Tongue (tissue), 2 donors: ENCODE measurements around the gene EIF3K. TPM values are rescaled to one million over a fixed set of nuclear protein-coding genes. Genes with fewer than 3 reads are reported as not detected.

Experiments used
- DNase-seq: peaks from one replicate; pipeline ENCODE4 v3.0.0-alpha.2; 2015
- total RNA-seq: library from RNA; depleted of rRNA; stranded (reverse); fragments of >200 nt; gene quantifications from one replicate; pipeline ENCODE4 v1.2.3, GENCODE V29; 2014

Gene EIF3K
- total RNA-seq, 1 donor from 2014 or later, result 341 TPM

DNA sequence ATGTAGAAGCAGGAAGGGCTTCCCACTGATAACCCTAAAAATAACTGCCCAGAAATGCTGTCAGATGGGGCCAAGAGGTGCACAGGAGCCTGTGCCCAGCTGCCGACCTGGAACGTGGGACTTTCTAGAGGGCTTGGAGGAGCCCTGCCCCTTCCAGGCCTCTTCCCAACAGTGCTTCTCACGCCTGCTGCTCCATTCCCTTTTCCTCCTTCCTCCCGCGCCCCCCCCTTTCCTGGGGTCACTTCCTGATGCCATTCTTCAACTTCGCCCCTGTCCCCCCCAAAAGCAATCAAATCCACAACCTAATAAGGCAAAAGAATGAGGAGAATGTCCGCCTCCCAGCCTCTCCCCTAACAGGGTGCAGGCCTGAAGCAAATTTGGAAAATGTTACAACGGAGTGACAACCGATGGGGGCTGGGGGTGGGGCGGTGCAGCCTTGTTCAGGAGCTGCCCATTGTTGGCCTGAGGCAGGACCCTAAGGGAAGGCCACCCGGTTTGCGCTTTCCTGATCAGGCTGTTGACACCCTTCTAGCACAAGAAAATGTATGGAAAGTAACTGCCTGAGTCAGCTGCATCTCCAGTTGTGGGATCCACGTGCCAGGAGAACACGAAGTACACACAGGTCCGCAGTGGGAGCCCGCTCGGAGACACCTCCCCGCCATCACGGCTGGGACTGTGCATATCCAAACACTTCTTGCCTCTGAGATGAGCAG is 47.1 kb downstream of the EIF3K start:
- peak; percentile 77 for DNase-seq

DNA sequence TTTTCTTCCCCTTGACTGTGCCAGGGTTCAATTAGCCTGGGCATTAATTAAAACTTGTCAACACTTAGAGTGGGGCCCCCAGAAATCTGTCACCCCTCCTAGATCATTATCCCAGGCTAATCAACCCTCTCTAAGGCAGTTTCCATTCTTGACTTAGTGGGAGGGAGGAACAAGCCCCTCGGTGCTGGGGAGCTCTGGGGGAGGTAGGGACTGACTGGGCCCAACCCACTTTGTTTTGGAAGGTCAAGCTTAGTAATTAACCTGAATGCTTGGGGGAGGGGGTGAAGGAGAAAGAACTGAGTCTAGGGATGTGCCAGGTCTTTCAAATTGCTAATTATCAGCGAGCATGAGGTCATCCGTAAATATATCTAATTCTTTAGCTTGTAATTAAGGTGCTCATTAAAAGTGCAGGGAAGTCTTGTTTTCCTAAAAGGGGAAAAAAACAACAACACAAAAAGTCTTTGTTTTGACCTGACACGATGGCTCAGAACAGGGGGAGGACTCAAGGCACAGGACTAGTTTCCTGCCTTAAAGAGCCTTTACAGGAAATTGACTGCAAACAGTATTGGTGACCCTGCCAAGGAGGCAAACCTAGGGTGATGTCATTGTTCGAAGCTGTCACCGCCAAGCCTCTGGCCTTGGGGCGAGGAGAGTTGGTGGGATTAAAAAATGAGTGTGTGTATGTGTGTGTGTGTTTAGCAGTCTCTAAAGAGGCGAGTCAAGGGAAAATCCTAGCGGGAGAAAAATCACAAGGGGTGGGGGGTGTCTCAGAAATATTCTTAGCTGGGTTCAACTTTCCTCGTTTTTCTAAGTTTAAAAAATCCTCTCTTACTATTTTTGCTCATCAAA is 47.9 kb downstream of the EIF3K start:
- DNase-seq, result peak; percentile 78

DNA sequence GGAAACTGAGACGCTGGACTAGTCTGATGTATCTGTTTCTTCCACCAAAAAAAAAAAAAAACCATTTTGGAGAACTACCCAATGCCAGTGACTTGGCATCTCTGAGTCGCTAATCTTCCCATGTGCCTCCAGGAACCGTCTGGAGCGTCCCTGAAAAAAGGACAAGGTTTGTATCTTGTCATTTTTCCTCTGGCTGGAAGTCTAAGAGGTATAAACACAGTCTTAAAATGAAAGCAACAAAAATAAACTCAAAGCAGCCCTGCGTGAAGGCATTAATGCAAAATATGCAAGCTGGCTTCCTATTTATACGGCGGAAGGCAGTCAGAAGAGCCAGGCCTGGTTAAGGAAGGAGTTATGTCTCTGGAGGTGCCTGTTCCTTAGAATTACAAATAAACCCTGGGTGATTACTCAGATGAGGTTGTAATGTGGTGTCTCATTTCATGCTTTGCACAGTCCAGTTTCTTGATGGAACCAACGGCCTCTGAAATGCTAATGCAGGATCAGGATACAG is 48.7 kb downstream of the EIF3K start:
- no peak for DNase-seq

DNA sequence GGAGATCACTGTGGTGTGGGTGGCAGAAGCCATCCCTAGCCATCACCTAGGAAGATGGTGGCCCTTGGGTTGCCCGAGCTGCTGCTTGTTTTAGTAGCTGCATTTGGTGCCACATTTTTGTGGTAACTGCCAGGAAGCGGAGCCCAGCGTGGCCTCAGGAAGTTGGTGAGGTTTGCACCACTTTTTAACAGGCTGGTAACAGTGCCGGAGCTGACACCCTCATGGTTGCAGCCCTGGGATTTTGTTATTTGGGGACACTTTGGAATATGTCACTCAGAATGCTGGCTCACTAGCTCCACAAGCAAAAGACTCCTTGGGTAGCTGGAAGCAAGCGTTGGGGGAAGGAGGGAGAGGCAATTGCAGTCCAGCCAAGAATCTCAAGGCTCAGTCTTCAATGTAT is 50.6 kb downstream of the EIF3K start:
- DNase-seq, result no peak

DNA sequence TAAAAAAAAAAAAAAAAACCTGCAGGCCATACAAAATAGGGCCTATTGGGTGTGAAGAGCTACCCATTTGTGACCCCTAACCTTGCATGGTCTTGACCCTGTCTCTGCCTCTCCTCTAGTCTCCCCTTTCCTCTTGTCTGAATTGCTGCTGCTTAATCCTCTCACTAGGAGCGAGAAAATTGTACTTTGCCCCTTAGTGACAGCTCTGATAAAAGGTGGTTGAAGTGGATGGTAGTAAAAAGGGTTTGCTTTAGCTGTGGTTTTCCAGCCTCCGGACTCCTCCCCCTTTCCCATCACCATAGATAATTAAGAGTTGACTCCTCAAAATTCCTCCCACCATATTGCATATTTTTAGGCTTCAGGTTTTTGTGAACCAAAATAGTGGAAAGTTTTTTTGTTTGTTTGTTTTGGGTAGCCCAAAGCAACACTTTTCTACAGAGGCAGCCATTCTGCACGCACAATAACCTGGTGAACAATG is 52.0 kb downstream of the EIF3K start:
- DNase-seq, result no peak

DNA sequence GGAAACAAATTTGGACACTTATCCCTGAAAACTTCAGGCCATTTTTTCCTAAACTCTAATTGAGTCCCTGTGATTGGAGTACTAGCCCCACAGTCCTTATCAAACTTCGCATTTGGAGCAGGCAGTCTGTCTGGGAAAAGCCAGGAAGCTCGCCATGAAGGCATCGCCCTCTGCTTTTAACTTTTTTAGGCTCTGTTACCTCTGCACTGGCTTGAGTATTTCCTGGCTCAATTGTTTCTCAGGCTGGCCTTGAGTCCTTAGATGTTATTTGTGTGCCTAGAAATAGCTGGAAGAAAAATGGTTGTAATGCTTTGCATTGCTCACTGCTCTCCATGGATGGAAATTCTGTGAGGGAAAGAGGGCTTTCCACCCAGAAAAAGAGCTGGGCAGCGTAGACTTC is 52.7 kb downstream of the EIF3K start:
- DNase-seq, result no peak

DNA sequence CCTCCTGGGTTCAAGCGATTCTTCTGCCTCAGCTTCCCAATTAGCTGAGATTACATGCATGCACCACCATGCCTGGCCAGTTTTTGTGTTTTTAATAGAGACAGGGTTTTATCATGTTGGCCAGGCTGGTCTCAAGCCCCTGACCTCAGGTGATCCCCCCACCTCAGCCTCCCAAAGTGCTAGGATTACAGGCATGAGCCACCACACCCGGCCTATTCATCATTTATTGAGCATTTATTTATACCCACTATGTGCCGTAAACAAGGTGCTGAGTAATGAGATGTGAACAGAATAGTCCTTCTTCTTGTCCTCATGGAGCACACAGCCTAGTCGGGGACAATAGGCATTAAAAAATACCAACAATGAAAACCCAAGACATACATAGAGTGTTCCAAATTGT is 54.0 kb downstream of the EIF3K start:
- no peak for DNase-seq

DNA sequence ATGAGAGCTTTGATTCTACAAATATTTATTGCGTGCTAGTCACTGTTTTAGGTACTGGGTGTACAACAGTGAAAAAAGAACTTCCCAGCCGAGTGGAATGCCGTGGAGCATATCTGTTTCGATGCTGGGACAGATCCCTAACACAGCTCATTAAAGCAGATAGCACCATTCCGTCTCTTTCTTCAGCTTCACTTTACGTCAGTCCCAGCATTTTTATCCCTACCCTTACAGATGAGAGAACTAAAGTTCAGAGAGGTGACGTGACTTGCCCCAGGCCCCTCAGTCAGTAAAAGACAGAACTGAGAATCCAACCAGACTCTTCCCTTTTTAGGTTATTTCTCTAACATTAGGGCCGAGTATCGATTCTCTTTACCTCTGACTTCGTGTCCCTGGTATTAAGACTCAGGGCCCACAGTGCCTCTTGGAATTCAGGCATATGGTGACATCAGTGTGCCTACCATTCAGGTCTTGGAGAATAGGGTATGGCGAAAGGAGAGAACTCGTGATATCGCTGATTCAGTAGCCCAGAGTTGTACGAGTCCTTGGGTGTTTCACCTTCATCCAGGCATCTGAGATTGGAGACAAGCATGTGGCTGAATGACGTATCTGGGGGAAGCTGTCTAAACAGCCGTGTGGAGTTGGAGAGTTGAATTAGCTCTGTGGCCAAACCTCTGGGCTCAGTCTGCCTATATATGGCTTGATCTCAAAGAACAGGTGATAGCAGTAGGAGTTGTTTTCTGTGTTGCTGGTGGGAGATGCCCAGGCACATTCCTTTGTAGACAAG is 55.6 kb downstream of the EIF3K start:
- DNase-seq, result peak; percentile 72

DNA sequence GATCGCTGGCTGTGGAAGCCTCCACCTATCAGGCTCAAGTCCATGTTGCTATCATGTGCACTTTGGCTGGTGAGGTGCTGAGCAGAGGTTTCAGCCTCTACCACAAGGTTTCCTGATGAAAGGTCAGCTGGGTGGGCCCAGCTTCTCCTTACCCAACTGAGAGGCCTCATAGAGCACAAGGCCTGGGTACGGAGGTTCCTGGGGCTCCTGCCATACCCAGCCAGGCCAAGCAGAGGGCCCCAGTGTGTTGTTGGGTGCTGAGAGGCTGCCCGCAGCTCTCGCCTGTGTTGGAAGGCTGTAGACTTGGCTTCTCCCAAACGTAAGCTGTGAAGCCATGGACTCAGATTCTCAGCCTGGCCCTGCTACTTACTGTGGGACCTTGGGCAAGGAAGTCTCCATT is 56.6 kb downstream of the EIF3K start:
- DNase-seq, result no peak

DNA sequence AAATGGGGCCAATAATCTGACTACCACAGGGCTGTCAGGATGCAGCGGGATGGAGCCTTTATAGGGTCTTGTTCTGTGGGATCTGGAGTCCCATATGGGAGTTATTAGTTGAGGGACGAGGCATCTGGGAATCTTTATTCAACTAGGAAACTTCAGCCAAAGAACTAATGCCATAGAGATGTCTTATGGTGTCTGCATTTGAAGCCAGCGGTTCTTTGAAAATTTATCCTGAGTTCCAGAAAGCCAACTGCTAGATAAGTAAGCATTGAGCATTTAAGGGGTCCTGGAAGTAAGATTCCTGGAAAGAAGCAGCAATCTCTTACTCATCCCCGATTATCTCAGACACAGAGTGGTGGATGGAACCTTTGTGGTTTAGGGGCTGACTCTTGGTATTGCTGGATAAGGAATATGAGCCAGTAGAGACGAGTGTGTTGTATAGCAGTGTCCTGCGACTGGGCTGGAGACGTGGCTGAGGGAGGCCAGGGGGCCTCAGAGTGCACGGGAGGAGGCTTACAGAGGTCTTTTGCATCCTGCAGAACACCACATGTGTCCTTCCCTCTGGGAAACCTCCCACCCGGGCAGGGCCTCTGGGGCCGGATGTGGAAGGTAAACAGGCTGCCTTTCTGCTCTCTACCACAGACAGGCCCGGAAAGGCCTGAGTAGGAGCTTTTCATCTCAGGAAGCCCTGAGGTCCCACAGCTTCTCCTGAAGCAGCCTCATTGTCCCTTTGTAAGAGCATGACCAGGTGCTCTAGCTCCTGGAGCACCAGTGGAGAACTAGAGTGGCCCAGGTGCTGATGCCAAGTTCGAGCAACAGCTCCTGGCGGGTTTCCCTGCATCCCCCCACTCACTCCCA is 57.3 kb downstream of the EIF3K start:
- no peak for DNase-seq

DNA sequence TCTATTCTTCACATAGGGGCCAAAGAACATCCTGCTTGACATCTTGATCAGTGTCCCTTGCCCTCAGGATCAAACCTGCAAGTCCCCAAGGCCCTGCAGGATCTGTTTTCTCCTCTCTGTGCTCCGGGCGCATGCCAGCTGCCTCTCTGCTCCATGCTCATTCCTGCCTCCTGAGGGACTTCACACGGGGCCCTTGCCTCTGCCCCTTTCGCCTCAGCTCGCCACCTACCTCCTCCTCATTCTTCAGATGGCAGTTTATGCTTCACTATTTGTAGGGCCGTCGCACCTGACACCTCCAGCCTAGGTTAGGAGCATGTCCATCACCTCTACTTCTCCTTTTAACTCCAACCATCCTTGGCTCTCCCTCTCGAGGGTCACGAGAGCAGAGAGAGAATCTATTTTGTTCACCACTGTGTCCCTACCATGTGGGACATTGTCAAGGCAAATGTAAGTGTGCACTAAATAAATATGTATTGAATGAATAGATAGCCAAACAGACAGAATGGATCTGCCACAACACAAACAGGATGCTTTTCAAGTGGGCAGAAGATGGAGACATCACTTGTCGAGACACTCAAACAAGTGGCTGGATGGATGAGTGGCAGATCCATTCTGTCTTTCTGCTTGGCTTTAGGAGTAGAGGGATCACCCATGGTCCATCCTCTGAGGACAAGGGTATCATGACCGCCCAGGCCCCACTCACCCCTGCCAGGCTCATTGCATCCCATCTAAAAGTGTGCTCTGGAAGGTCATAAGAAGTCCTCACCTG is 58.1 kb downstream of the EIF3K start:
- no peak for DNase-seq

DNA sequence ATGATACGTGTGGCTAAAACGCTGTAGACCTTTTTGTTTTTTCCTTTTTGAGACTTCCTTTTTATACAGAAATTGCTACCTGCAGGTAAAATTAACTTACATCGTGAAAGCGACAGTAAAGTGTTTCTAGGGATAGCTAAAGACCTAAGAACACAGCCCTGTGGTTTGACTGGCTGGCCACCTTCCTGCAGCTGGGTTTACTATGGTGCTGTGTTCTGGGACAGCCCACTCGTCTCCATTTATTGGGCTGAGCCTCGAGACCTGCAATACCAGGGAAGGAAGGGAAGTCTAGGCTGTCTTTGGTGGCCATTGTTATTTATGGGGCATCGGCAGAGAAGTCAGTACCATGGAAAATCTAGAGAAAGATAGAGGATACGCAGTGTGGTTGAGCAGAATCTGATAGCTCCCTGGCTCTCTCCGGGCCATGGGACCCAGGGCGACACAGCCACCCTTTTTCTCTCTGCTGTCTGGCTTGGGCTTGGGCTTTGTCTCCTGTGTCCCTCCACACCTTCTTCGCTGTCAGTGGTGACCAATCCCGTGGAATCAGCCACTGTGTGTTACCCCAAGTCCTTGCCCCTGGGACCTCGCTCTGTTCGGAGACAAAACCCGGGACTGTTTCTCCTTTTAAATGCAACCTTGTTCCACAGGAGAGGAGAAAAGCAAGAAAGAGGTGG is 59.4 kb downstream of the EIF3K start:
- DNase-seq, result no peak

DNA sequence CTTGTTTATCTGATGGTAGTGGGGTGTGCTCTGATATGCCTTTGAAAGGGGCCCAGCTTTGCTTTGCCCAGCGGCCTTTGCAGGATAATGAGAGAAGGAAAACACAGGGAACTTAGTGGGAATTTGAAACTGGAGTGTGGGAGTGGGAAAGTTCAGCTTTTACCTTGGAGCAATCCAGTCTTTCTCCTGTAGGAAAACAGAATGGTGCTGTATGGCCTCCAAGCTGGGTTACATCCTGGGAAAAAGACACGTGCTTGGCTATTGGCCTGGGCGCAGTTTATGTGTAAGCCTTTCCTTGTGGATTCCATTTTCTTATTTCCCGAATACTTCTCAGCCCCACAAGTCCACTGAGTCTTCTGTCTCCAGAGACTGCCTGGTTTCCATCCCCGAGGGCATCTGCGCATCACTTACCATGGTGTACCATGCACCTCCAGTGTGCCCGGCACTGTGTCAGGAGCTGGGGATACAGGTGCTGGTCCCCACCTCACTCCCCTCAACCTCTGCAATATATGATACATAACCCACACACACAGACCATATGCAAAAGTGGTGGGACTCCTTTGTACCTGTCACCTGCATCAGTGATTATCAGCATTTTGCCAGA is 60.0 kb downstream of the EIF3K start:
- no peak for DNase-seq

DNA sequence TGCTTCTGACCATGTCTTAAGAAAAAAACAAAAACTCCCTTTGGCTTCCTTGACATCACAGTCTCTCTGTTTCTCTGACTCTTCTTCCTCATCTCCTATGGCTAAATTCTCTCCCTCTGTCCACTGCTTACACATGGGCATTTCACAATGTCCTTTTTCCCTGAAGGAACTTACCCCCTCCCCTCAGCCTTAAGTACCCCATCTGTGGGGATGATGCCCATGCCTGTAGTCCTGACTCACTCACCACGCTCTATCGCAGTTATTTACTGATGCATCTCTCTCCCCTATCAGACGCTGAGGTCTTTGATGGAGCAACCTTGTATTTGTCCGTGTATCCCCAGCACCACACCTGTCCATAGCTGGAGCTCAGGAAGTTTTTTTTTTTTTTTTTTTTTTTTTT is 60.9 kb downstream of the EIF3K start:
- DNase-seq, result no peak

DNA sequence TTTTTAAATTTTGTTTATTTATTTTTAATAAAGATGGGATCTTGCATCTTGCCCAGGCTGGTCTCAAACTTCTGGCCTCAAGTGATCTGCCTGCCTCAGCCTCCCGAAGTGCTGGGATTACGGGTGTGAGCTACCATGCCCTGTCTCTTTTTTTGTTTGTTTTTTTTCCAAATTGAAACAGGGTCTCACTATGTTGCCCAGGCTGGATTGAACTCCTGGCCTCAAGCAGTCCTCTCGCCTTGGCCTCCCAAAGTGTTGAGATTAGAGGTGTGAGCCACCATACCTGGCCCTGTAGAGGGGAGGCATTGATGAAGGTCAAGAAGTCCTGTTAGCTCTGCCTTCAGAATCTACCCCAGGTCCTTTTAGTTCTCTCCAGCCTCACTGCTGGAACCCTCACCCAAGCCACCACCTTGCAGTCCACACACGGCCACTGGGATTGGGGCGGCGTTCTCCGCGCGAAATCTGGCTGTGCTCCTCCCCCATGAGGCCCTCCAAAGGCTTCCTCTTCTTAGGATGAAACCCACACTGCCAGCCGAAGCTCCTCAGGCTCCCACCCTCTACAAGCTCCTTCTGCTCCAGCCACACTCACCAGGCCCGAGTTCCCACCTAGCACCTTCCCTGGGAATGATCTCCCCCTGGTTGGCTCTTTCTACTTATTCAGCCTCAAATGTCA is 63.3 kb downstream of the EIF3K start:
- no peak for DNase-seq

DNA sequence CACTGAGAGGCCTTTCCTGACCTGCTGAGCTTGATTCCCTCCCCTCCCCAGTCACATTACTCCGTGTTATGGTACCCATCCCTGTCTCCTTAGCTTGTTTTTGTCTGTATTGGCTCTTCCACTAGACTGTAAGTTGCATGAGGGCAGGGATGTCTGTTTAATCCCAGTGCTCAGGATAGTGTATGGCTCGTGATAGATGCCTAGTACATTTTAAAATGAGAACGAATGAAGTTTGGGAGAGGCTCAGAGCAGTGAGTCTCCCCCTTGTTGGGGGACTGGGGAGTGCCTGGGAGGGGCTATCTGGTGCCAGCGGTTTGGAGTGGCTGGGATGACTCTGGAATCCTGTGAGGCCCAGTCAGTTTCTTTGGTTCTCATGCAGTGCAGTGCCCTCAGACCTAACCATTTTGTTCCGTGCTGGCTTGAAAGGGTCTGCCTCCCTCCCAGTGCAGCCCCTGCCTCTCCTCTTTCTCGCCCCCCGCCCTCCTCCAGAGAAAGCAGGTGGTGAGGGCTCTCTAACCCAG is 63.9 kb downstream of the EIF3K start:
- peak; percentile 74 for DNase-seq

DNA sequence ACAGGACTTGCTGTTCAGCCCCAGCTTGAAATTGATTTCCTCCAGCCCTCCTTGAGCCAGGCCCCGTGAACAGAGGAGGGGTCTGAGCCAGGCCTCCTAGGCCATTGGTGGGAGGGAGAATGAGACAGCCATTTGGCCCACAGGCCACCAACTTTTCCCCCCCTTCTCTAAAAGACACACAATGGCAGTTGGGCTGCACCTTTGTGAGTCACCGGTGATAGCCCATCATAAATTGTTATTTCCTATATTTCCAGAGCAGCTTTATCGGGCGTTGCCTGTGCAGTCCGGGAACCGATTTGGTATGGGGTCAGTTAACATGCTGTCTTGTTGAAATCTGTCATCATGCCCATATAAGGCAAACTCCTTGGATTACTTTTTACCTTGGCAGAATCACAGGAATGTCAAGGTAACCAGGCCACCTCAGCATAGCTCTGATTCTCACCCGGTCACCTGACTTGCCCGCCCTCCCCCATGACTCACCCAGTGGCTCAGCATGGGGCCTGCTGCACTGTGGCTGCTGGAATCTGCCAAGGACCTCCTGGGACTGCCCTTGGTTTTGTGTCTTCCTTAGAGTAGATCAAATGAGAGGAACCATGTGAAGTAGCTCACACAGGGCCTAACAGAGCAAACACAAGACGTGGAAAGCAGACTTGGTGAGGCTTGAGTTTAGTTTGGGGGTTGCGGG is 64.5 kb downstream of the EIF3K start:
- no peak for DNase-seq
